ENCODE measurements around the gene AIRE.

The AIRE gene

DNA sequence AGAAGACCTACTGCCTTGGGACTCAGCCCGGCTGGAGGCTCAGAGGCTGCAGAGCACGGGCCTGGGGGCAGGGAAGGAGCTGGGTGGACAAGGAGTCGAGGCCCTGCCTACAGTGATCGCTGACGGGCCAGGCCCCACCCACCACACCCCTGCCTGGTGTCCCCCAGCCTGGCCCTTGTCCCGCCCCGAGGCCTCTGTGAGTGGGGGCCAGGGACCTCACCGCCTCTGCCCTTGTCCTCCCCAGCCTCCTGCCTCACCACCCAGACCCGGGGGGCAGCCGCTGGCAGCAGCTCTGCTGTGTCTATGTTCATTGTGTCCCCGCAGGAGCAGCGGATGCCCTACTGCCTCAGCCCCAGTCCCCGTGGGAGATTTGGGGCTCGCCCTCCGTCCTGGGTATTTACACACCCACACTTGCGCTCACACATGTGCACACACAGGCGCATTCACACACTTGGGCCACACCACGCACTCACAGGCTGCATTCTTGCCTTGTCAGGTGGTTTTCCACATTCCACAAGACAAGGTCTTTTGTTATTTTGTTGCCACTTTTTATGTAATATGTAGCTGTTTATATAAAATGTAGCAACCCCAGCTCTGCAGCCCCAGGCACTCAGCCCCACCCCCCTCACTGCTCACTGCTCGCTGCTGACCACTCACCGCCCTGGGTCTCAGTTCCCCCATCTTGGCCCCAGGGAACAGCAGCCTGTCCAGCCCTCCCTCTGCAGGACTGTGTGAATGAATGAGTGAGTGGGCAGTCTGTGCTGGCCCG is 21.4 kb downstream of the AIRE start:
- Mint-ChIP-seq H3K27ac (no peak overlapping the region), H3K4me3 (no peak overlapping the region), H3K27me3 (no peaks in the 10 kb centered on the region)

DNA sequence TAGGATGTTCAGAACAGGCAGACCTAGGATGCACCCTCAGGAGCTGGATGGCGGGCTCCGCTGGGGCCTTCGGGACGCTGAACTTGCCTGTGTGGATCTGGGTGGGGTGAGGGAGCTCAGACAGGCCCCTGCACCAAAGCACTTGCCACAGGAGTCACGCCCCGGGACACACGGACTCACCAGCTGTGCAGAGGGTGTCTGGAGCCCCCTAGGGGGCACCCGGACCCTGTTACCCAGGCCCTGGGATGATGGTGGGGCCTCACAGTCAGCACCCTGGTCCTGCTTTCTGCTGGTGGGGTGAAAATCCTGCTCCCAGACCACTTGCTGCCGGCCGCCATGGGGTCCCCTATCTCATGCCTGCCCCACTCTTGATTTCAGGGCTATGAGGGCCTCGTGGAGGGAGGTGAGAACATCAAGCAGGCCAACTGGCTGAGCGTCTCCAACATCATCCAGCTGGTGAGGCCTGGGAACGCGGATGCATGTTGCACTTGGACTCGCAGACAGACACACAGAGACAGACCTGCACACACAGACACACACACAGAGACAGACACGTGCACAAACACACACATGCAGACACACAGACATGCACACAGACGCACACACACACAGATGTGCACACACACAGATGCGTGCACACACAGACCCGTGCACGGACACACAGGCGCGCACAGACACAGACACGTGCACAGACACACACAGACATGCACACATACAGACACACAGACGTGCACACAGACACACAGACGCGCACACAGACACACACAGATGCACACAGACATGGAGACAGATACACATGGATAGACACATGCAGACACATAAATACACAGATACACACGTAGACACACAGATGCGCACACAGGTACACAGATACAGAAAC is 25.2 kb downstream of the AIRE start:
- Mint-ChIP-seq H3K27ac (no peak overlapping the region), H3K9me3 (no peaks in the 10 kb centered on the region), H3K4me1 (no peaks in the 10 kb centered on the region), H3K36me3 (peaks cover 2% of the 10 kb centered on the region), H3K4me3 (no peak overlapping the region), H3K27me3 (no peaks in the 10 kb centered on the region)

More for the DNA sequence above, 21.4 kb downstream of the AIRE start:
- Mint-ChIP-seq H3K36me3 (peaks cover 2% of the 10 kb centered on the region), H3K4me1 (peaks cover 26% of the 10 kb centered on the region), H3K9me3 (no peaks in the 10 kb centered on the region)

GRCh38 chr21:44312089-44312488 is 26.4 kb downstream of the AIRE start:
- Mint-ChIP-seq H3K36me3 (peaks cover 2% of the 10 kb centered on the region), H3K4me1 (no peaks in the 10 kb centered on the region), H3K27ac (no peak overlapping the region), H3K9me3 (no peaks in the 10 kb centered on the region), H3K27me3 (no peaks in the 10 kb centered on the region), H3K4me3 (no peak overlapping the region)

DNA sequence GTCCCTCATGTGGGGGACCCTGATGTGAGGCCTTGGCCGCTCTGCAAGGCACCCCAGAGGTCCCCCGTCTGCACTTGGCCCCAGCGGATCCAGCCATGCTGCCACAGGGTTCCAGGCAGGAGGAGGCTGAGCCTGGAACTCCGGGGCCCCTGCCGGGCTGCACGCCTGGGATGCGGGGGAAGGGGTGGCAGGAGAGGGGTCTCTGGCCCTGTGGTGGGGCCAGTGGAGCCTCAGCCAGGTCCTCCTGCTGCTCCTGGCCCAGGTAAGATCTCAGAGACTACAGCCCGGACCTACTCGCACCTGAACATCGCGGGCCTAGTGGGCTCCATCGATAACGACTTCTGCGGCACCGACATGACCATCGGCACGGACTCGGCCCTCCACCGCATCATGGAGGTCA is 27.0 kb downstream of the AIRE start:
- H3K4me1 Mint-ChIP-seq = no peaks in the 10 kb centered on the region
- H3K4me3 Mint-ChIP-seq = no peak overlapping the region
- no peak overlapping the region for H3K27ac Mint-ChIP-seq
- no peaks in the 10 kb centered on the region for H3K27me3 Mint-ChIP-seq
- peaks cover 2% of the 10 kb centered on the region for H3K36me3 Mint-ChIP-seq
- no peaks in the 10 kb centered on the region for H3K9me3 Mint-ChIP-seq

- Mint-ChIP-seq H3K4me3 (no peak overlapping the region), H3K27ac (no peak overlapping the region), H3K4me1 (no peaks in the 10 kb centered on the region), H3K36me3 (peaks cover 2% of the 10 kb centered on the region), H3K9me3 (no peaks in the 10 kb centered on the region), H3K27me3 (no peaks in the 10 kb centered on the region)
Observed at GRCh38 chr21:44313451-44313850, 27.8 kb downstream of the AIRE start.

DNA sequence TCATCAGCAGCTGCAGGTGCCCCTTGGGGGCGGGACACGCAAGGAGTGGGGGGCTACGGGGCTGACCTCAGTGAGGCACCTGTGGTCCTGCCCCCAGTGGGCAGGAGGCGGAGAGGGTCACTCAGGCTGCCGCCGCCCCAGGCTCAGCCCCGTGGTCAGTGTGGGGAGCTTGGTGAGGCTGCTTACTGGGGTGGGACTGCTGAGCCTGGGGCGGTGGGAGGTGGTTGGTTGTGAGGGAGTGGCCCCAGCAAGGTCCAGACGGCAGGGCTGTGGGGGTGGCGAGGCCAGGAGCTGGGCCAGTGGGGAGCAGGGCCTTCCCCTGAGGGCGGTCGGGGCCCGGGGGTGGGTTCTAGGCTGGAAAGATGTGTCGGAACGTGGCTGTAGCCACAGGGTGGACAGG is 28.5 kb downstream of the AIRE start:
- H3K27me3 Mint-ChIP-seq = no peaks in the 10 kb centered on the region
- peaks cover 2% of the 10 kb centered on the region for H3K36me3 Mint-ChIP-seq
- H3K9me3 Mint-ChIP-seq = no peaks in the 10 kb centered on the region
- no peaks in the 10 kb centered on the region for H3K4me1 Mint-ChIP-seq
- no peak overlapping the region for H3K4me3 Mint-ChIP-seq
- H3K27ac Mint-ChIP-seq = no peak overlapping the region

DNA sequence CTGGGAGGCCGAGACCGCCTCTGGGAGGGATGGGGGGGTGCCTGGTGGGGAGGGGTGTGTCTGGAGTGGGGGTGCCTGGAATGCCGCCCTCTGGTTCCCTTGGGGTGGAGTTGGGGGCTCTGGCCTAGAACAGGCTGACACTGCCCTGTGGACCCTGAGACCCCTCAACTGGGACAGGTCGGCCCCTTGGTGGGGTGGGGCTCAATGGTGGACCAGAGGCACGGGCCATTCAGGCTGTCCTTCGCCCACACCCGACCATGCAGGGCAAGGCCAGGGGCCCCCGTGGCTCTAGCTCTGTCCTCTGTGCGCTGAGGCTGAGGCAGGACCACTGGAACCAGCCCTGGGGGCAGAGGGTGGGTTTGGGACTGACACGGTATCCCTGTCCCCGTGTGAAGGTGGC is 28.9 kb downstream of the AIRE start:
- no peaks in the 10 kb centered on the region for H3K4me1 Mint-ChIP-seq
- H3K36me3 Mint-ChIP-seq = peaks cover 2% of the 10 kb centered on the region
- H3K4me3 Mint-ChIP-seq = no peak overlapping the region
- no peaks in the 10 kb centered on the region for H3K27me3 Mint-ChIP-seq
- no peak overlapping the region for H3K27ac Mint-ChIP-seq
- no peaks in the 10 kb centered on the region for H3K9me3 Mint-ChIP-seq

- Mint-ChIP-seq H3K4me1 (no peaks in the 10 kb centered on the region), H3K36me3 (peaks cover 2% of the 10 kb centered on the region), H3K4me3 (no peak overlapping the region), H3K27ac (no peak overlapping the region), H3K27me3 (no peaks in the 10 kb centered on the region), H3K9me3 (no peaks in the 10 kb centered on the region)
Observed at GRCh38 chr21:44315691-44316203, 30.1 kb downstream of the AIRE start.

DNA sequence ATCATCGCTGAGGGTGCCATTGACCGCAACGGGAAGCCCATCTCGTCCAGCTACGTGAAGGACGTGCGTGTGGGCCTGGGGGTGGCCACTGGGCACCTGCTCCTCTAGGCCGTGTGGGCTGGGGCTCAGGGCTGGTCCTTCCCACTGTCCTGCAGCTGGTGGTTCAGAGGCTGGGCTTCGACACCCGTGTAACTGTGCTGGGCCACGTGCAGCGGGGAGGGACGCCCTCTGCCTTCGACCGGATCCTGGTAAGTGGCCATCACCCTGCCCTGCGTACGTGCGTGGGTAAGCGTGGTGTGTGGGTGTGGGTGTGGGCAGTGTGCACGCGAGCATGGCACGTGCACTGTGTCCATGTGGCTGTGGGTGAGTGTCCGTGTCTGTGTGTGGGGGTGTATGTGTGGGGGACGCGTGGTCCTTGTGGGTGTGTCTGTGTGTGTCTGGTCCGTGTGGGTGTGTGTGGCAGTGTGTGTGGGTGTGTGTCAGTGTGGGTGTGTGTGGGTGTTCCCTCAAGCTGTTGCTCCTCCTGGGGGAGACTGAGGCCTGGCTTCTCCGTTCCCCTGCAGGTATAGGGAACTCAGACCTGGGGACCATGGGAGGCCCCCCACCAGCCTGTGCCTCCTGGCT is 30.7 kb downstream of the AIRE start:
- Mint-ChIP-seq H3K27me3 (no peaks in the 10 kb centered on the region), H3K9me3 (no peaks in the 10 kb centered on the region), H3K4me1 (no peaks in the 10 kb centered on the region), H3K4me3 (no peak overlapping the region), H3K27ac (peak overlapping the region; percentile 72), H3K36me3 (no peaks in the 10 kb centered on the region)

- no peaks in the 10 kb centered on the region for H3K36me3 Mint-ChIP-seq
- no peaks in the 10 kb centered on the region for H3K27me3 Mint-ChIP-seq
- no peaks in the 10 kb centered on the region for H3K9me3 Mint-ChIP-seq
- no peak overlapping the region for H3K27ac Mint-ChIP-seq
- no peak overlapping the region for H3K4me3 Mint-ChIP-seq
- no peaks in the 10 kb centered on the region for H3K4me1 Mint-ChIP-seq
Observed at GRCh38 chr21:44317241-44317782, 31.6 kb downstream of the AIRE start.

DNA sequence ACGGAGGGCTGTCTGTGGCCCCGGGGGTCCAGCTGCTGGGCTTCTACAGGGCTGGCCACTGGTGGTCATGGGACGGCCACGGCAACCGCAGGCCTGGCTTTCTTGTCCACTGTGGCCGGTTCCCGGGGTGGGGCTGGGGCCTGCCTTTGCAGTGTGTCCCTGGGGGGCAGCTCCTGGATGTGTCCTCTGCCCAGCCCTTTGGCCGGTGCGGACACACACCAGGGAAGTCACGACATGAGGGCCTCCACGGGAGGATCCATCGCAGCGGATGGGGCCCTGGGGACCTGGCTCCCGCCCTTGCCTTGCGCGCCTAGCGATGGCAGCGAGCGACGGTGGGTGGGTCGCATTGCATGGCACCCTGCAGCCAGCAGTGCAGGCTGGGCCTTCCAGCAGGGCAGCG is 32.2 kb downstream of the AIRE start:
- Mint-ChIP-seq H3K27me3 (no peaks in the 10 kb centered on the region), H3K4me1 (no peaks in the 10 kb centered on the region), H3K27ac (no peak overlapping the region), H3K9me3 (no peaks in the 10 kb centered on the region), H3K4me3 (no peak overlapping the region), H3K36me3 (no peaks in the 10 kb centered on the region)

- no peaks in the 10 kb centered on the region for H3K9me3 Mint-ChIP-seq
- no peaks in the 10 kb centered on the region for H3K36me3 Mint-ChIP-seq
- no peak overlapping the region for H3K27ac Mint-ChIP-seq
- no peaks in the 10 kb centered on the region for H3K27me3 Mint-ChIP-seq
- H3K4me1 Mint-ChIP-seq = no peaks in the 10 kb centered on the region
- no peak overlapping the region for H3K4me3 Mint-ChIP-seq
Observed at GRCh38 chr21:44318489-44319285, 33.0 kb downstream of the AIRE start.

DNA sequence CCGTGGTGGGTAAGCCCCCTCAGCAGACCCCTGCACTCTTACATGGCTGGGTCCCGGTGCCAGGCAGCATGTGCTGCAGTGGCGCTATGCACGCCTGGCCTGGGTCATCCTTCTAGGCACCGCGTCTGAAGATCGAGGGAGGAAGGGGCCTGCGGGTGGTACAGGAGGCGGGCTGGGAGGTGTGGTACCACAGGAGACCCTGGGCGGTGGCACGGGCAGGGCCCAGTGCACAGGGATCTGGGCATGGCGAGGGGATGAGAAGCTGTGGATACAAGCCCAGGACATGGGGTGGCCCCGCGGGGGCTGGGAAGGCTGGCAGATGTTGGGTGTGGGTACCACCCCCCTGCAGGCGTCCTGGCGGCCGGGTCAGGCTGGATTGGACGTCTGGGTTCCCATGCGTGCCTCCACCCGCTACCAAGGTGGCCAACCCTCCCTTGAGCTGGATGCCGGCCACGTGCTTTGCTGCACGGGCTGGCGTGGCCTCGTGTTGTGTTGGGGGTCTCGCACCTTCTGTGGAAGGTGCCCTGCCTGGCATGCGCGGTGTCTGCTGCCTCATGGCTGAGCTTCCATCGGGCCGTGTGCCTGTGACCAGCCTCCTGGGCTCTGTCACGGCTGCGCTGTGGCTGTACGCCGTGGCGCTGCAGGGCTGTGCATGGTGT is 33.9 kb downstream of the AIRE start:
- no peak overlapping the region for H3K4me3 Mint-ChIP-seq
- H3K27ac Mint-ChIP-seq = no peak overlapping the region
- no peaks in the 10 kb centered on the region for H3K36me3 Mint-ChIP-seq
- H3K27me3 Mint-ChIP-seq = no peaks in the 10 kb centered on the region
- no peaks in the 10 kb centered on the region for H3K9me3 Mint-ChIP-seq
- no peaks in the 10 kb centered on the region for H3K4me1 Mint-ChIP-seq

DNA sequence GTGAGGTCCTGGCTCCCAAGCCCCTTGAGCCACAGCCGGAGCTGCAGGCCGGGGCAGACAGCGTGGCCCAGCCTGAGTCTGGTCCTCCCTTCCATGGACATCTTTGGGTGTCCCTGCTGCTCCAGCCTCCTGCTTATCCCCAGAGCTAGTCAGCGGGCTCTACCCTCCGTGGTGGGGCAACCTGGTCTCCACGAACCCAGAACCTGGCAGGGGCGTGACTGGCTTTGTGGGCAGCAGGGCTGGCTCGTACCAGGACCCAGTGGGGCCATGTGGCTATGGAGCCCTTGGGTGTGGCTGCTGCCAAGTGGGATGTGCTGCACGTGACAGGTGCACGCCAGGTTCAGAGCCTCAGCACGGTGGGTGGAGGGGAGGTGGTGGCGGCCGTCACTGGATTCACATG is 35.2 kb downstream of the AIRE start:
- H3K4me1 Mint-ChIP-seq = no peaks in the 10 kb centered on the region
- no peak overlapping the region for H3K4me3 Mint-ChIP-seq
- H3K9me3 Mint-ChIP-seq = no peaks in the 10 kb centered on the region
- H3K36me3 Mint-ChIP-seq = no peaks in the 10 kb centered on the region
- H3K27me3 Mint-ChIP-seq = no peaks in the 10 kb centered on the region
- H3K27ac Mint-ChIP-seq = no peak overlapping the region

All from activated naive CD4-positive, alpha-beta T cell treated with anti-CD3 and anti-CD28 coated beads, Interleukin-2, amount 50 U/mL, for 24 hours (primary cell).